AG04450 (cell line): Measurements from ENCODE around the gene INSM2. TPM values are rescaled to one million over a fixed set of nuclear protein-coding genes. Genes with fewer than 3 reads are reported as not detected.

ENCODE experiments used
- CTCF ChIA-PET: fragments of 300-600, 350-600 bp; formaldehyde crosslinking; extraction: SDS; loops from one replicate; lab custom pipeline; 2022; ENCODE audit warnings: antibody characterized with exemption, inconsistent platforms; lab: Charles Lee
- POLR2A ChIA-PET: fragments of 350-600 bp; formaldehyde crosslinking; extraction: SDS; loops from one replicate; lab custom pipeline; 2021; ENCODE audit warnings: antibody characterized with exemption, inconsistent platforms; lab: Yijun Ruan, JAX
- DNase-seq: peaks from one replicate; pipeline ENCODE4 v3.0.0-alpha.2; 2011; ENCODE audit warnings: low read depth, low spot score
- H3K27ac ChIP-seq: one replicate; pipeline ENCODE4 v1.5.1; 2012; ENCODE audit warnings: low read depth, low read length, control low read depth
- H3K27me3 ChIP-seq: one replicate; pipeline ENCODE4 v1.6.0; 2012; ENCODE audit warnings: low read length; ENCODE audit not compliant: control insufficient read depth, insufficient read depth
- H3K4me3 ChIP-seq: 2 replicates; pipeline ENCODE4 v1.5.1; 2011; ENCODE audit warnings: mild to moderate bottlenecking, low read depth, low read length, control low read depth
- H3K9me3 ChIP-seq: 2 replicates; pipeline ENCODE4 v1.5.1; 2012; ENCODE audit warnings: low read length; ENCODE audit not compliant: control insufficient read depth, insufficient read depth
- CTCF ChIP-seq: IDR thresholded peaks from 2 replicates; pipeline ENCODE4 v1.5.1; 2011; ENCODE audit warnings: low read depth, low read length, control low read depth, inconsistent platforms
- polyA plus RNA-seq: library from polyadenylated mRNA; depleted of rRNA; stranded (reverse); fragments of >200 nt; gene quantifications from 2 replicates; pipeline ENCODE4 v1.2.3, GENCODE V29; 2011; rRNA removed

Gene INSM2
- polyA plus RNA-seq, 1 experiment = not detected

GRCh38 chr14:35573911-35574310 lies 39.9 kb downstream of the INSM2 start:
- POLR2A ChIA-PET = no interaction called here
- no peak overlapping the region for H3K27ac ChIP-seq
- CTCF ChIA-PET = no interaction called here
- TF ChIP-seq CTCF = no peak
- DNase-seq = no peak
- no peaks in the 10 kb centered on the region for H3K27me3 ChIP-seq
- no peak overlapping the region for H3K4me3 ChIP-seq
- H3K9me3 ChIP-seq = no peaks in the 10 kb centered on the region

- no peak overlapping the region for H3K4me3 ChIP-seq
- no peak for TF ChIP-seq CTCF
- DNase-seq = no peak
- ChIA-PET CTCF (no interaction called here), POLR2A (interaction anchor here (0.6 kb wide), 1 partner anchor 14 kb away, joined by 3 read pairs; no protein-coding TSS in a partner anchor)
- no peaks in the 10 kb centered on the region for H3K9me3 ChIP-seq
- no peak overlapping the region for H3K27ac ChIP-seq
- no peaks in the 10 kb centered on the region for H3K27me3 ChIP-seq
These were observed 42.3 kb downstream of the INSM2 start for GRCh38 chr14:35576260-35576659.

- Histone ChIP-seq H3K4me3 (no peak overlapping the region), H3K27ac (no peak overlapping the region), H3K9me3 (no peaks in the 10 kb centered on the region), H3K27me3 (no peaks in the 10 kb centered on the region)
- ChIA-PET POLR2A (no interaction called here), CTCF (interaction anchor here (0.6 kb wide), 1 partner anchor 154 kb away, joined by 3 read pairs; no protein-coding TSS in a partner anchor)
- DNase-seq = no peak
- TF ChIP-seq CTCF = no peak
These were observed 42.9 kb downstream of the INSM2 start for GRCh38 chr14:35576856-35577255.

- no peaks in the 10 kb centered on the region for H3K27me3 ChIP-seq
- ChIA-PET CTCF (no interaction called here), POLR2A (no interaction called here)
- H3K27ac ChIP-seq = no peak overlapping the region
- no peak for TF ChIP-seq CTCF
- no peak overlapping the region for H3K4me3 ChIP-seq
- DNase-seq = no peak
- H3K9me3 ChIP-seq = no peaks in the 10 kb centered on the region
These were observed 44.2 kb downstream of the INSM2 start for GRCh38 chr14:35578135-35578534.

GRCh38 chr14:35578639-35579038 lies 44.7 kb downstream of the INSM2 start:
- H3K27me3 ChIP-seq = no peaks in the 10 kb centered on the region
- no peak for DNase-seq
- ChIA-PET POLR2A (no interaction called here), CTCF (no interaction called here)
- no peak for TF ChIP-seq CTCF
- no peak overlapping the region for H3K27ac ChIP-seq
- H3K4me3 ChIP-seq = no peak overlapping the region
- no peaks in the 10 kb centered on the region for H3K9me3 ChIP-seq

Other genes with a start within 250 kb of the INSM2 start
- gene PSMA6, start 241.8 kb upstream of the INSM2 start, polyA plus RNA-seq = 233 and 300 TPM in 2 replicates
- 51.6 and 80.2 TPM in 2 replicates for gene NFKBIA, start 129.4 kb upstream of the INSM2 start, polyA plus RNA-seq